IMR-90 (cell line): ENCODE results near the gene HOXA3. TPM values are rescaled to one million over a fixed set of nuclear protein-coding genes. Genes with fewer than 3 reads are reported as not detected.

Experiments
- ATAC-seq: fragments of 200-7000 bp; cut with Tn5 transposase; 2 replicates; pipeline ENCODE4 v1.9.1; 2020; ENCODE audit warnings: low read depth, mild to moderate bottlenecking, moderate library complexity
- BruUV-seq: library from RNA; stranded (reverse); fragments of 400-500 nt; replicated peaks from 2 replicates; lab custom pipeline; 2021; lab: Mats Ljungman, UMichigan
- CTCF ChIA-PET: fragments of 300-600 bp; formaldehyde crosslinking; extraction: SDS; loops from one replicate; lab custom pipeline; 2021; ENCODE audit warnings: antibody characterized with exemption; lab: Yijun Ruan, JAX
- POLR2A ChIA-PET: fragments of 300-600 bp; sonication (Branson Sonifier 250); formaldehyde crosslinking; loops from one replicate; lab custom pipeline; 2022; ENCODE audit warnings: antibody characterized with exemption; ENCODE audit not compliant: unreplicated experiment; lab: Charles Lee
- DNase-seq: peaks from one replicate; pipeline ENCODE4 v3.0.0; 2013
- H2AFZ ChIP-seq: replicated peaks from 2 replicates; pipeline ENCODE3; 2013; ENCODE audit warnings: low read length, mild to moderate bottlenecking; ENCODE audit not compliant: poor library complexity
- H2AK5ac ChIP-seq: 2 replicates; pipeline ENCODE4 v1.6.1; 2013; ENCODE audit warnings: low read depth, low read length, inconsistent platforms
- H2AK9ac ChIP-seq: replicated peaks from 2 replicates; pipeline ENCODE3; 2013; ENCODE audit warnings: mild to moderate bottlenecking, low read depth, low read length, moderate library complexity; ENCODE audit not compliant: poor library complexity
- H2BK120ac ChIP-seq: 2 replicates; pipeline ENCODE4 v1.6.1; 2013; ENCODE audit warnings: low read depth, low read length, inconsistent platforms
- H2BK15ac ChIP-seq: 3 replicates; pipeline ENCODE4 v1.6.1; 2013; ENCODE audit warnings: low read depth, low read length, inconsistent platforms
- H2BK20ac ChIP-seq: 2 replicates; pipeline ENCODE4 v1.6.1; 2013; ENCODE audit warnings: low read depth, mild to moderate bottlenecking, inconsistent platforms, low read length, moderate library complexity
- H2BK5ac ChIP-seq: 2 replicates; pipeline ENCODE4 v1.6.1; 2013; ENCODE audit warnings: mild to moderate bottlenecking, low read depth, low read length, inconsistent platforms; ENCODE audit not compliant: poor library complexity, severe bottlenecking
- H3K14ac ChIP-seq: replicated peaks from 2 replicates; pipeline ENCODE4 v1.6.1; 2013; ENCODE audit warnings: low read depth, low read length, inconsistent platforms
- H3K18ac ChIP-seq: 2 replicates; pipeline ENCODE4 v1.6.1; 2013; ENCODE audit warnings: low read depth, low read length, control low read depth
- H3K23ac ChIP-seq: 2 replicates; pipeline ENCODE4 v1.6.1; 2013; ENCODE audit warnings: low read depth, low read length, inconsistent platforms
- H3K27ac ChIP-seq: 2 replicates; pipeline ENCODE4 v1.5.1; 2013; ENCODE audit warnings: mild to moderate bottlenecking, control low read depth, low read length; ENCODE audit not compliant: insufficient read depth
- H3K27me3 ChIP-seq: 2 replicates; pipeline ENCODE4 v1.6.1; 2013; ENCODE audit warnings: low read length; ENCODE audit not compliant: control insufficient read depth, insufficient read depth
- H3K36me3 ChIP-seq: 2 replicates; pipeline ENCODE4 v1.6.1; 2013; ENCODE audit warnings: low read length, mixed read lengths; ENCODE audit not compliant: control insufficient read depth, insufficient read depth
- H3K4ac ChIP-seq: 2 replicates; pipeline ENCODE4 v1.6.1; 2013; ENCODE audit warnings: low read depth, low read length, inconsistent platforms
- H3K4me1 ChIP-seq: 2 replicates; pipeline ENCODE4 v1.6.1; 2013; ENCODE audit warnings: low read length, mixed read lengths; ENCODE audit not compliant: control insufficient read depth, insufficient read depth
- H3K4me2 ChIP-seq: 2 replicates; pipeline ENCODE4 v1.6.1; 2013; ENCODE audit warnings: low read depth, mild to moderate bottlenecking, control low read depth, low read length, moderate library complexity
- H3K4me3 ChIP-seq: 2 replicates; pipeline ENCODE4 v1.5.1; 2013; ENCODE audit warnings: low read depth, mild to moderate bottlenecking, control low read depth, low read length, moderate library complexity; ENCODE audit not compliant: insufficient read depth
- H3K56ac ChIP-seq: 2 replicates; pipeline ENCODE4 v1.6.1; 2013; ENCODE audit warnings: low read length, inconsistent platforms; ENCODE audit not compliant: insufficient read depth; ENCODE audit errors: extremely low read depth
- H3K79me1 ChIP-seq, 2 experiments: 2 replicates each; pipeline ENCODE4 v1.6.1; 2013; ENCODE audit warnings: low read length in 2 of 2, inconsistent platforms in 1 of 2, low read depth in 1 of 2
- H3K9ac ChIP-seq: 2 replicates; pipeline ENCODE4 v1.6.1; 2013; ENCODE audit warnings: low read depth, low read length, control low read depth
- H3K9me1 ChIP-seq: 2 replicates; pipeline ENCODE4 v1.6.1; 2013; ENCODE audit warnings: low read length, inconsistent platforms; ENCODE audit not compliant: insufficient read depth
- H3K9me3 ChIP-seq: 2 replicates; pipeline ENCODE4 v1.6.1; 2013; ENCODE audit warnings: low read length; ENCODE audit not compliant: control insufficient read depth, insufficient read depth
- H4K20me1 ChIP-seq: 2 replicates; pipeline ENCODE4 v1.6.1; 2013; ENCODE audit warnings: low read length, inconsistent platforms; ENCODE audit not compliant: insufficient read depth
- H4K5ac ChIP-seq: 2 replicates; pipeline ENCODE4 v1.6.1; 2013; ENCODE audit warnings: mild to moderate bottlenecking, low read depth, low read length, control low read depth
- H4K8ac ChIP-seq, 2 experiments: 2 replicates each; pipeline ENCODE4 v1.6.1; 2013; ENCODE audit warnings: low read depth in 2 of 2, low read length in 2 of 2, control low read depth in 1 of 2, inconsistent platforms in 1 of 2
- H4K91ac ChIP-seq: 2 replicates; pipeline ENCODE4 v1.6.1; 2013; ENCODE audit warnings: low read depth, low read length, inconsistent platforms; ENCODE audit not compliant: insufficient read depth
- BHLHE40 ChIP-seq: fragments of 150-350 bp; IDR thresholded peaks from 2 replicates; pipeline ENCODE4 v1.6.1; 2016; ENCODE audit warnings: mild to moderate bottlenecking, low read depth, low read length
- CEBPB ChIP-seq: IDR thresholded peaks from 2 replicates; pipeline ENCODE4 v1.6.1; 2012; ENCODE audit warnings: low read depth, low read length, improper control_type of control experiment
- FOS ChIP-seq: fragments of 150-350 bp; IDR thresholded peaks from 2 replicates; pipeline ENCODE4 v1.6.1; 2016; ENCODE audit warnings: low read depth, low read length
- MAFK ChIP-seq: IDR thresholded peaks from 2 replicates; pipeline ENCODE4 v1.6.1; 2012; ENCODE audit warnings: low read depth, low read length, improper control_type of control experiment
- MAZ ChIP-seq: IDR thresholded peaks from 2 replicates; pipeline ENCODE4 v1.6.1; 2012; ENCODE audit warnings: low read depth, mild to moderate bottlenecking, low read length, improper control_type of control experiment, moderate library complexity, borderline replicate concordance
- POLR2A ChIP-seq: IDR thresholded peaks from 2 replicates; pipeline ENCODE4 v1.6.1; 2012; ENCODE audit warnings: mild to moderate bottlenecking, low read depth, low read length
- RAD21 ChIP-seq: IDR thresholded peaks from 2 replicates; pipeline ENCODE4 v1.6.1; 2012; ENCODE audit warnings: low read length, improper control_type of control experiment
- WGBS, 2 experiments: methylation state at CpG; one replicate each; pipeline versions ENCODE4 v1.1.5 to v1.1.7; 2013; ENCODE audit warnings: missing lambda C conversion rate in 2 of 2; ENCODE audit not compliant: insufficient read length in 1 of 2; ENCODE audit errors: extremely low coverage in 2 of 2; 5-methylcytosine and 5-hydroxymethylcytosine counted together
- dilution Hi-C: fragments of 300-500 bp; cut with HindIII; formaldehyde crosslinking; loops from one replicate; pipeline ENCODE4 v1.14.3; 2018; ENCODE audit warnings: low sequenced_read_pairs; ENCODE audit not compliant: unreplicated experiment
- in situ Hi-C: fragments of 300-500 bp; cut with MboI; formaldehyde crosslinking; loops from 3 replicates; pipeline ENCODE4 v1.14.3; 2019; ENCODE audit warnings: low sequenced_read_pairs, inconsistent platforms, mixed read lengths
- intact Hi-C: fragments of 100-400 bp; cut with micrococcal nuclease; formaldehyde crosslinking; loops from 2 replicates; pipeline ENCODE4 v1.10.0; 2022
- polyA plus RNA-seq, 3 experiments: library from polyadenylated mRNA; depleted of rRNA; stranded (reverse); fragments of >200 nt; gene quantifications; 2 replicates each; pipeline ENCODE4 v1.2.3, GENCODE V29; 2012; ENCODE audit warnings: low replicate concordance in 1 of 3
- total RNA-seq: library from RNA; depleted of rRNA; stranded (reverse); fragments of >200 nt; gene quantifications from 2 replicates; pipeline ENCODE4 v1.2.3, GENCODE V29; 2012
- TF ChIP-seq, protein P1 (sequence below): fragments of 150-350 bp; IDR thresholded peaks from 2 replicates; pipeline ENCODE4 v1.6.1; 2016; ENCODE audit warnings: low read depth, mild to moderate bottlenecking, low read length, moderate library complexity, borderline replicate concordance
- TF ChIP-seq, protein P2 (sequence below): fragments of 150-350 bp; IDR thresholded peaks from 2 replicates; pipeline ENCODE4 v1.6.1; 2017; ENCODE audit warnings: mild to moderate bottlenecking, antibody characterized with exemption, low read length, low read depth
- TF ChIP-seq, protein P3 (sequence below): conservative IDR thresholded peaks from 2 replicates; pipeline ENCODE4 v1.5.1; 2012; ENCODE audit warnings: mild to moderate bottlenecking, low read depth, low read length, improper control_type of control experiment

Gene HOXA3
- total and polyA plus RNA-seq, 2 of the 4 experiments (the other 2 are of a cell fraction), result 0.90 to 5.4 TPM

DNA sequence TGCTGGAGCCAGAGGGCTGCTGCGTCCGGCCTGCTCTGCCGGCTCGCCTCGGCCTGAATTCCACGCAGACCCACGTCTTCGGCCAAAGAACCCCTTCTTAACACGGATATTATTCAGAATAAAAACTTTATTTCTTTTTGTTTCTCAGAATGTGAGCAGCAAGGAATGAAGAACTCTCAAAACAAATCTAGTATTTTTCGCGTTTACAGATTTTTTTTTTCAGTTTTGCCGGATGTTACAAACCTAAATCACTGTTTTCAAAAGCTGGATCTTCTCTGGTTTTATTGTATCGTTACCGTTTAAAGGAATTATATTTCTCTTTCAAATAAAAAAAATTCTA lies 45.5 kb downstream of the HOXA3 start:
- intact Hi-C loops (no loop called here), dilution Hi-C loops (no loop called here), in situ Hi-C loops (loop anchor here (10.0 kb wide), 1 partner anchor 912 kb away; no protein-coding TSS in a partner anchor)
- BruUV-seq, result no TSS peak
- Histone ChIP-seq H3K27me3 (no peaks in the 10 kb centered on the region), H4K91ac (peak overlapping the region; percentile 80), H3K4me3 (peak overlapping the region; percentile 22), H4K8ac (peak overlapping the region; percentile 88 to 89), H2AFZ (peak overlapping the region; percentile 80), H3K14ac (peak overlapping the region; percentile 73), H2AK5ac (no peak overlapping the region), H3K18ac (peak overlapping the region; percentile 80), H3K27ac (peak overlapping the region; percentile 96), H2BK5ac (peak overlapping the region; percentile 95), H4K5ac (peak overlapping the region; percentile 40; the same call in 1 of the 2 replicates), H3K9me3 (no peaks in the 10 kb centered on the region), H4K20me1 (peaks cover 9% of the 10 kb centered on the region; the same call in 1 of the 2 replicates), H2AK9ac (peak overlapping the region; percentile 86), H3K9ac (peak overlapping the region; percentile 85), H2BK20ac (no peak overlapping the region), H3K23ac (peak overlapping the region; percentile 99; the same call in 1 of the 2 replicates), H3K36me3 (peaks cover 9% of the 10 kb centered on the region; the same call in 1 of the 2 replicates), H3K4me1 (peaks cover 50% of the 10 kb centered on the region), H2BK120ac (peak overlapping the region; percentile 89), H3K79me1 (peaks cover 0 to 43% of the 10 kb centered on the region in 2 experiments; a peak in 2 of 4 replicates), H3K56ac (peak overlapping the region; percentile 70), H3K4me2 (peak overlapping the region; percentile 49), H3K4ac (peak overlapping the region; percentile 82), H3K9me1 (peaks cover 13% of the 10 kb centered on the region; the same call in 1 of the 2 replicates), H2BK15ac (no peak overlapping the region)
- ChIA-PET POLR2A (interaction anchor here (1.3 kb wide), 1 partner anchor 10 kb away, joined by 5 read pairs; no protein-coding TSS in a partner anchor), CTCF (no interaction called here)
- DNase-seq (no peak), ATAC-seq (no peak; the same call in 1 of the 2 replicates)
- no CpG with 5 or more reads among the region's 14 CpGs for WGBS, 2 experiments
- no peak for TF ChIP-seq BHLHE40
- TF ChIP-seq, protein P1, sequence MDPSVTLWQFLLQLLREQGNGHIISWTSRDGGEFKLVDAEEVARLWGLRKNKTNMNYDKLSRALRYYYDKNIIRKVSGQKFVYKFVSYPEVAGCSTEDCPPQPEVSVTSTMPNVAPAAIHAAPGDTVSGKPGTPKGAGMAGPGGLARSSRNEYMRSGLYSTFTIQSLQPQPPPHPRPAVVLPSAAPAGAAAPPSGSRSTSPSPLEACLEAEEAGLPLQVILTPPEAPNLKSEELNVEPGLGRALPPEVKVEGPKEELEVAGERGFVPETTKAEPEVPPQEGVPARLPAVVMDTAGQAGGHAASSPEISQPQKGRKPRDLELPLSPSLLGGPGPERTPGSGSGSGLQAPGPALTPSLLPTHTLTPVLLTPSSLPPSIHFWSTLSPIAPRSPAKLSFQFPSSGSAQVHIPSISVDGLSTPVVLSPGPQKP, result no peak
- TF ChIP-seq RAD21, result no peak
- no peak for TF ChIP-seq MAFK
- TF ChIP-seq, protein P2, sequence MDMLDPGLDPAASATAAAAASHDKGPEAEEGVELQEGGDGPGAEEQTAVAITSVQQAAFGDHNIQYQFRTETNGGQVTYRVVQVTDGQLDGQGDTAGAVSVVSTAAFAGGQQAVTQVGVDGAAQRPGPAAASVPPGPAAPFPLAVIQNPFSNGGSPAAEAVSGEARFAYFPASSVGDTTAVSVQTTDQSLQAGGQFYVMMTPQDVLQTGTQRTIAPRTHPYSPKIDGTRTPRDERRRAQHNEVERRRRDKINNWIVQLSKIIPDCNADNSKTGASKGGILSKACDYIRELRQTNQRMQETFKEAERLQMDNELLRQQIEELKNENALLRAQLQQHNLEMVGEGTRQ, result no peak
- TF ChIP-seq FOS, result no peak
- TF ChIP-seq POLR2A, result no peak
- no peak for TF ChIP-seq CEBPB
- no peak for TF ChIP-seq MAZ
- TF ChIP-seq, protein P3, sequence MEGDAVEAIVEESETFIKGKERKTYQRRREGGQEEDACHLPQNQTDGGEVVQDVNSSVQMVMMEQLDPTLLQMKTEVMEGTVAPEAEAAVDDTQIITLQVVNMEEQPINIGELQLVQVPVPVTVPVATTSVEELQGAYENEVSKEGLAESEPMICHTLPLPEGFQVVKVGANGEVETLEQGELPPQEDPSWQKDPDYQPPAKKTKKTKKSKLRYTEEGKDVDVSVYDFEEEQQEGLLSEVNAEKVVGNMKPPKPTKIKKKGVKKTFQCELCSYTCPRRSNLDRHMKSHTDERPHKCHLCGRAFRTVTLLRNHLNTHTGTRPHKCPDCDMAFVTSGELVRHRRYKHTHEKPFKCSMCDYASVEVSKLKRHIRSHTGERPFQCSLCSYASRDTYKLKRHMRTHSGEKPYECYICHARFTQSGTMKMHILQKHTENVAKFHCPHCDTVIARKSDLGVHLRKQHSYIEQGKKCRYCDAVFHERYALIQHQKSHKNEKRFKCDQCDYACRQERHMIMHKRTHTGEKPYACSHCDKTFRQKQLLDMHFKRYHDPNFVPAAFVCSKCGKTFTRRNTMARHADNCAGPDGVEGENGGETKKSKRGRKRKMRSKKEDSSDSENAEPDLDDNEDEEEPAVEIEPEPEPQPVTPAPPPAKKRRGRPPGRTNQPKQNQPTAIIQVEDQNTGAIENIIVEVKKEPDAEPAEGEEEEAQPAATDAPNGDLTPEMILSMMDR, result no peak
